Measurements from ENCODE around the gene IL36RN. TPM values are rescaled to one million over a fixed set of nuclear protein-coding genes. Genes with fewer than 3 reads are reported as not detected.
A peak's percentile ranks its signal among the peaks of the same experiment; 100 is the strongest.

The IL36RN gene
- total RNA-seq, 2 donors from 2014 or later: not detected

GRCh38 chr2:113061896-113062770, 3.1 kb downstream of the IL36RN start:
- TF ChIP-seq CTCF (IDR thresholded peaks at IDR 0.05): no peak
- DNase-seq (ENCODE audit: low spot score): peak; percentile 30

GRCh38 chr2:113064281-113064680, 5.3 kb downstream of the IL36RN start:
- Histone ChIP-seq H3K27me3 (no peaks in the 10 kb centered on the region), H3K4me3 (no peak overlapping the region), H3K27ac (no peak overlapping the region), H3K4me1 (no peaks in the 10 kb centered on the region), H3K9me3 (no peaks in the 10 kb centered on the region), H3K36me3 (no peaks in the 10 kb centered on the region)
- no peak for TF ChIP-seq CTCF (IDR thresholded peaks at IDR 0.05)
- no peak for DNase-seq (ENCODE audit: low spot score)

More at GRCh38 chr2:113061896-113062770, 3.1 kb downstream of the IL36RN start:
- no peak overlapping the region for H3K27ac ChIP-seq
- no peak overlapping the region for H3K4me3 ChIP-seq
- no peaks in the 10 kb centered on the region for H3K4me1 ChIP-seq
- H3K9me3 ChIP-seq: no peaks in the 10 kb centered on the region
- H3K27me3 ChIP-seq: no peaks in the 10 kb centered on the region
- H3K36me3 ChIP-seq: no peaks in the 10 kb centered on the region

- H3K9me3 ChIP-seq: no peaks in the 10 kb centered on the region
- no peaks in the 10 kb centered on the region for H3K4me1 ChIP-seq
- peak; percentile 40 for DNase-seq (ENCODE audit: low spot score)
- no peaks in the 10 kb centered on the region for H3K27me3 ChIP-seq
- no peak for TF ChIP-seq CTCF (IDR thresholded peaks at IDR 0.05)
- H3K27ac ChIP-seq: no peak overlapping the region
- no peaks in the 10 kb centered on the region for H3K36me3 ChIP-seq
- H3K4me3 ChIP-seq: no peak overlapping the region
Observed at GRCh38 chr2:113064898-113065297, 5.9 kb downstream of the IL36RN start.

- H3K27me3 ChIP-seq: no peaks in the 10 kb centered on the region
- peak; percentile 28 for DNase-seq (ENCODE audit: low spot score)
- H3K4me1 ChIP-seq: no peaks in the 10 kb centered on the region
- no peak for TF ChIP-seq CTCF (IDR thresholded peaks at IDR 0.05)
- H3K36me3 ChIP-seq: no peaks in the 10 kb centered on the region
- no peak within 1 kb of the TSS for H3K27ac ChIP-seq
- no peak within 1 kb of the TSS for H3K4me3 ChIP-seq
- H3K9me3 ChIP-seq: no peaks in the 10 kb centered on the region
Observed at GRCh38 chr2:113067681-113068080, 8.7 kb downstream of the IL36RN start, which contains the start of gene IL1F10. Gene IL1F10, plus strand, starts transcription at chr2:113067970. Its CDS starts 4,769 bp downstream, at chr2:113072739.

- no peaks in the 10 kb centered on the region for H3K9me3 ChIP-seq
Observed at GRCh38 chr2:113068249-113068648, 9.3 kb downstream of the IL36RN start.

More at GRCh38 chr2:113068249-113068648, 9.3 kb downstream of the IL36RN start:
- DNase-seq (ENCODE audit: low spot score): no peak
- no peaks in the 10 kb centered on the region for H3K27me3 ChIP-seq
- no peaks in the 10 kb centered on the region for H3K4me1 ChIP-seq
- no peaks in the 10 kb centered on the region for H3K36me3 ChIP-seq
- H3K4me3 ChIP-seq: no peak overlapping the region
- H3K27ac ChIP-seq: no peak overlapping the region
- no peak for TF ChIP-seq CTCF (IDR thresholded peaks at IDR 0.05)
